Heart left ventricle (tissue), 16 donors: ENCODE measurements around the gene DOCK3. TPM values are rescaled to one million over a fixed set of nuclear protein-coding genes. Genes with fewer than 3 reads are reported as not detected.
"Not testable (repeated sequence)": the region's sequence is repeated elsewhere in the genome, so short reads cannot be mapped to it uniquely, and the experiment has no call there.

Experiments used
- ATAC-seq, 4 donors: fragments of 200-7000 bp; cut with Tn5 transposase; one replicate each; pipeline ENCODE4 v1.9.1; 2020 to 2022; ENCODE audit warnings: moderate library complexity in 4 of 4, mild to moderate bottlenecking in 3 of 4, moderate number of reproducible peaks in 1 of 4
- DNase-seq, 5 donors: peaks; one replicate each; pipeline ENCODE4 v3.0.0-alpha.2; 2020
- H3K27ac ChIP-seq, 12 donors: fragments of 200-600 bp; sonication (generic) in 4 of 12; one replicate each; pipeline versions ENCODE4 v1.5.0 to v1.8.0; 2016 to 2022; ENCODE audit warnings: mild to moderate bottlenecking in 2 of 12
- H3K27me3 ChIP-seq, 9 donors: fragments of 200-600 bp; sonication (generic) in 2 of 9; one replicate each; pipeline versions ENCODE4 v1.5.1 to v1.8.0; 2016 to 2022; ENCODE audit warnings: mild to moderate bottlenecking in 3 of 9
- H3K36me3 ChIP-seq, 9 donors: fragments of 200-600 bp; sonication (generic) in 2 of 9; one replicate each; pipeline versions ENCODE4 v1.5.0 to v1.8.0; 2018 to 2022; ENCODE audit warnings: mild to moderate bottlenecking in 2 of 9
- H3K4me1 ChIP-seq, 12 donors: fragments of 200-600 bp; sonication (generic) in 4 of 12; one replicate each; pipeline versions ENCODE4 v1.5.0 to v1.8.0; 2016 to 2022; ENCODE audit warnings: mild to moderate bottlenecking in 3 of 12
- H3K4me3 ChIP-seq, 12 donors: fragments of 200-600 bp; sonication (generic) in 4 of 12; one replicate each; pipeline versions ENCODE4 v1.5.0 to v1.8.0; 2017 to 2022; ENCODE audit warnings: mild to moderate bottlenecking in 9 of 12, moderate library complexity in 4 of 12
- H3K9me3 ChIP-seq, 12 donors: fragments of 200-600 bp; sonication (generic) in 4 of 12; one replicate each; pipeline versions ENCODE4 v1.5.0 to v1.8.0; 2016 to 2022; ENCODE audit warnings: mild to moderate bottlenecking in 1 of 12
- CTCF ChIP-seq, 12 donors: fragments of 200-600 bp; sonication (generic) in 4 of 12; IDR thresholded peaks; one replicate each; pipeline versions ENCODE4 v1.5.0 to v1.8.0; 2018 to 2022; ENCODE audit warnings: antibody characterized with exemption in 12 of 12, mild to moderate bottlenecking in 5 of 12
- POLR2A ChIP-seq, 2 donors: fragments of 450-650 bp; IDR thresholded peaks; one replicate each; pipeline ENCODE4 v1.6.1; 2017; ENCODE audit warnings: antibody characterized with exemption in 2 of 2, mild to moderate bottlenecking in 2 of 2, moderate library complexity in 2 of 2
- WGBS, 4 donors: extraction: QIAGEN DNeasy Blood & Tissue Kit in 2 of 4; methylation state at CpG; one replicate each; pipeline versions ENCODE4 v1.1.5 to v1.1.7; 2013 to 2018; 5-methylcytosine and 5-hydroxymethylcytosine counted together
- intact Hi-C, 10 donors: fragments of 100-400 bp; cut with DNase I; formaldehyde crosslinking; loops; one replicate each; pipeline versions ENCODE4 v1.11.1 to v1.14.2; 2022
- polyA plus RNA-seq, 2 donors: library from polyadenylated mRNA; stranded (reverse); fragments of 200-250 nt; gene quantifications; one replicate each; pipeline ENCODE4 v1.2.3, GENCODE V29; 2013
- total RNA-seq, 9 donors: library from RNA; depleted of rRNA in 2 of 9; stranded (reverse); fragments of >200 nt in 2 of 9; fragmentation: NEBNext Ultra II Directional in 3 of 9; extraction: Animal tissue kit (Norgen Biotek cat#: 25700) in 3 of 9; gene quantifications; one replicate each; pipeline versions ENCODE4 v1.1.0 to v1.2.4, GENCODE V29; 2016 to 2023
- donor health status: ischemic (EF 13 %, LVEDD 7.1; RV severe dilation, severe dysfunction).
- donor health status: healthy with polysubstance abuse.
- donor health status: DM: no; HTN: yes; CAD: no.
- donor health status: DM: no; HTN: no; CAD: no.
- donor health status: ischemic (EF 25% LVEDD 6.9; RV normal size, moderate dysfunction).
- donor health status: ischemic (EF 25% LVEDD 5.7; RV mildly dilated, moderate dysfunction).
- donor health status: healthy.
- donor health status: DM: yes; HTN: yes; CAD: no.
- donor health status: ischemic (EF 35%, LVEDD 5.7; RV mildly dilated, moderate dysfunction).
- donor health status: nonischemic (EF 11% LVEDD 7.7; RV severe dilation, severe dysfunction).
- donor health status: DM: yes; HTN: yes; CAD: no.
- donor health status: PGD.
- donor health status: ischemic (EF 29% LVEDD 5.4; RV normal size, mild dysfunction).
- donor health status: nonischemic (EF 23%, LVEDD 6.1; RV moderate dilation, normal function).

DOCK3 gene
- total and polyA plus RNA-seq, 11 donors, result 2.0 to 6.7 (median 4.8) TPM

DNA sequence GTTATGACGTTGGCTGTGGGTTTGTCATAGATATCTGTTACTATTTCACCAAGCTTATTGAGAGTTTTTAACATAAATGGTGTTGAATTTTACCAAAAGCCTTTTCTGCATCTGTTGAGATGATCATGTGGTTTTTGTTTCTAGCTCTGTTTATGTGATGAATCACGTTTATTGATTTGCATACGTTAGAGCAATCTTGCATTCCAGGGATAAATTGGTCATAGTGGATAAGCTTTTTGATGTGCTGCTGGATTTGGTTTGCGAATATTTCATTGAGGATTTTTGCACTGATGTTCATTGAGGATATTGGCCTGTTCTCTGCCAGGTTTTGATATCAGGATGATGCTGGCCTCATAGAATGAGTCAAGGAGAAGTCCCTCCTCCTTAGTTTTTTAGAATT is 117.8 kb downstream of the DOCK3 start:
- ATAC-seq (no peak), DNase-seq (no peak)
- H3K9me3 ChIP-seq, result no peaks in the 10 kb centered on the region
- H3K4me1 ChIP-seq, result no peaks in the 10 kb centered on the region
- intact Hi-C loops, result no loop called here
- TF ChIP-seq POLR2A (IDR thresholded peaks at IDR 0.05), result no peak
- no peak for TF ChIP-seq CTCF (IDR thresholded peaks at IDR 0.05)
- H3K4me3 ChIP-seq, result no peak overlapping the region
- WGBS, 4 donors, result 74 to 86% (median 84%) methylated on average over 4 of the region's 4 CpGs
- H3K27ac ChIP-seq, result no peak overlapping the region
- no peaks in the 10 kb centered on the region for H3K36me3 ChIP-seq
- H3K27me3 ChIP-seq, result no peaks in the 10 kb centered on the region

- ATAC-seq, intact Hi-C loops, H3K4me1 ChIP-seq, DNase-seq, H3K36me3 ChIP-seq, H3K27ac ChIP-seq, H3K27me3 ChIP-seq, H3K4me3 ChIP-seq: not testable (repeated sequence)
- H3K9me3 ChIP-seq, result peaks cover 0 to 44% (median 21%) of the 10 kb centered on the region in 12 donors
- 90 to 96% (median 93%) methylated on average over 4 to 27 of the region's 27 CpGs for WGBS, 4 donors
Observed at GRCh38 chr3:50803805-50804204, 129.1 kb downstream of the DOCK3 start.

GRCh38 chr3:50804376-50804775 is 129.6 kb downstream of the DOCK3 start:
- H3K27ac ChIP-seq, H3K27me3 ChIP-seq, H3K36me3 ChIP-seq, H3K4me3 ChIP-seq, DNase-seq, intact Hi-C loops, ATAC-seq, H3K4me1 ChIP-seq: not testable (repeated sequence)
- H3K9me3 ChIP-seq, result peaks cover 0 to 38% (median 20%) of the 10 kb centered on the region in 12 donors
- WGBS, 4 donors, result 95 to 97% (median 96%) methylated on average over 16 to 20 of the region's 20 CpGs

GRCh38 chr3:50805321-50805720 is 130.6 kb downstream of the DOCK3 start:
- ATAC-seq, result no peak
- WGBS, 4 donors, result 55 to 85% (median 79%) methylated on average over 3 of the region's 3 CpGs

GRCh38 chr3:50806031-50806430 is 131.3 kb downstream of the DOCK3 start:
- no peak for DNase-seq
- TF ChIP-seq CTCF (IDR thresholded peaks at IDR 0.05), result no peak
- no peaks in the 10 kb centered on the region for H3K36me3 ChIP-seq
- no peaks in the 10 kb centered on the region for H3K27me3 ChIP-seq
- peaks cover 0 to 7% (median 0%) of the 10 kb centered on the region in 12 donors for H3K4me1 ChIP-seq
- intact Hi-C loops, result no loop called here
- H3K27ac ChIP-seq, result no peak overlapping the region
- H3K9me3 ChIP-seq, result peaks cover 0 to 22% (median 12%) of the 10 kb centered on the region in 12 donors
- 77 to 100% (median 93%) methylated on average over 1 of the region's 1 CpG for WGBS, 4 donors
- no peak overlapping the region for H3K4me3 ChIP-seq
- peak in 1 of 4 donors; percentile 18 for ATAC-seq

More at GRCh38 chr3:50805321-50805720, 130.6 kb downstream of the DOCK3 start:
- peaks cover 0 to 29% (median 16%) of the 10 kb centered on the region in 12 donors for H3K9me3 ChIP-seq
- no peak overlapping the region for H3K4me3 ChIP-seq
- intact Hi-C loops, result no loop called here
- H3K4me1 ChIP-seq, result peaks cover 0 to 7% (median 0%) of the 10 kb centered on the region in 12 donors
- no peaks in the 10 kb centered on the region for H3K36me3 ChIP-seq
- no peak for TF ChIP-seq CTCF (IDR thresholded peaks at IDR 0.05)
- TF ChIP-seq POLR2A (IDR thresholded peaks at IDR 0.05), result no peak
- no peaks in the 10 kb centered on the region for H3K27me3 ChIP-seq
- DNase-seq, result no peak
- no peak overlapping the region for H3K27ac ChIP-seq
